ENCODE results near the gene USH2A.

DNA sequence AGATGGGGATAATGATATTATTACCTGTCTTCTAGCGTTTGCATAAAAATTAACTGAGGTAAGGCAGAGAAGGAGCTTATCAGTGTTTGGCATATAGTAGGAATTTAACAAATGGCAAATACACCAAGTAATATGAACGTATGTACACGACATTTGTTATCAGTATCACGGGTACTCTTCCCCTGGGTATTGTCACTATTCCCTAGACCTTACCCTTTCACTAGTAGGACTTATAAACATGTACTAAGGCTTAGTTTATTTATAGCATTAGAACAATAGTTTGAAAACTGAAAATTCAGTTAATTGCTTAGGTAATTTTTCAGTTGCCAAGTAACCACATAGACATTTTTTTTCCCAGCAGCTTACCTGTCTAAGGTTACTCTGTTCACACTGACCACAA, 669.1 kb downstream of the USH2A start:
- TF ChIP-seq TARDBP (IDR thresholded peaks at IDR 0.05) (no peak), CTBP1 (IDR thresholded peaks at IDR 0.05; ENCODE audit: borderline replicate concordance) (no peak), SUZ12 (IDR thresholded peaks at IDR 0.05) (no peak), SP1 (IDR thresholded peaks at IDR 0.05) (no peak), FOXM1 (IDR thresholded peaks at IDR 0.05; ENCODE audit: borderline replicate concordance) (no peak), ARNT (IDR thresholded peaks at IDR 0.05) (no peak), ELF4 (IDR thresholded peaks at IDR 0.05) (no peak), NFRKB (IDR thresholded peaks at IDR 0.05) (no peak), HDGF (IDR thresholded peaks at IDR 0.05; ENCODE audit: borderline replicate concordance) (no peak), L3MBTL2 (conservative IDR thresholded peaks at IDR 0.05) (no peak)
- TF ChIP-seq, protein P1, sequence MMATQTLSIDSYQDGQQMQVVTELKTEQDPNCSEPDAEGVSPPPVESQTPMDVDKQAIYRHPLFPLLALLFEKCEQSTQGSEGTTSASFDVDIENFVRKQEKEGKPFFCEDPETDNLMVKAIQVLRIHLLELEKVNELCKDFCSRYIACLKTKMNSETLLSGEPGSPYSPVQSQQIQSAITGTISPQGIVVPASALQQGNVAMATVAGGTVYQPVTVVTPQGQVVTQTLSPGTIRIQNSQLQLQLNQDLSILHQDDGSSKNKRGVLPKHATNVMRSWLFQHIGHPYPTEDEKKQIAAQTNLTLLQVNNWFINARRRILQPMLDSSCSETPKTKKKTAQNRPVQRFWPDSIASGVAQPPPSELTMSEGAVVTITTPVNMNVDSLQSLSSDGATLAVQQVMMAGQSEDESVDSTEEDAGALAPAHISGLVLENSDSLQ (IDR thresholded peaks at IDR 0.05) = no peak

Data from HEK293T (cell line).